GM15510 (cell line): ENCODE results near the gene STRIP1.

Experiments used
- POLR2A ChIP-seq: IDR thresholded peaks from 3 replicates; pipeline ENCODE4 v1.6.1; 2011; ENCODE audit warnings: borderline replicate concordance; ENCODE audit not compliant: insufficient read length; ENCODE audit errors: extremely low read depth

STRIP1 gene

GRCh38 chr1:110057963-110058518 lies 23.6 kb downstream of the STRIP1 start:
- TF ChIP-seq POLR2A, result no peak

GRCh38 chr1:110058591-110058990 lies 24.2 kb downstream of the STRIP1 start:
- TF ChIP-seq POLR2A, result no peak

DNA sequence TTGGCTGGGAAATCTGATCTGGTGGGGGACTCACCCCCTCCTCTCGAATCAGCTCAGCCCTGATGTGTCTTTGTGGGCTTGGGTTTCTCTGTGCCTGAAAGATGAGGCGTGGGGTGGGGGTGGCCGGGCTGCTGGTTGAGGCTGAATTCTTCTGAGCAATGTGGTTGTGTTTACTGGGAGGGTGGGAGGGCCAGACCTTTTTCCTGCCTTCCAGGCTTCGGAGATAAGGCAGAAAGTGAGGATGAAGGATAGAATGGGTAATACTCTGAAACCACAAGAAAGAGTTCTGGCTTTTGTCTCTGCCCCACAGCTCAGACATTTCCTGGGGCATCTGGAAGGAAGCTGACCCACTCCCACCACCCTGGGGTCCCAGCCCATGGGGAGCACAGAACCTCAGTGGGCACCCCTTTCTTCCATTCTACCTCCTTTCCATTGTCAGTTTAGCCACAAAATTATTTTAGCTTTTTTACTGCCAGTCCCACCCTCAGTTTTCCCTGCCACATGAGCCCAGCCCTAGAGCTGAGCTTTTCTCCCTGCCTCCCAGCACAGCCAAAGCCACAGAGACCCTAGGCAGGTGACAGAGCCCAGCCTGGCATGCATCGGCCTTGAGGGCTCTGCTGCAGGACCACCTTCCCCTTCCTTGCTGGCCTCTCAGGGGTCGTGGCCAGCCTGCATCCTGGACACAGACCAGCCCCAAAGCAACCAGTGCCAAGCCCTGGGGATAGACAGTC lies 24.9 kb downstream of the STRIP1 start:
- TF ChIP-seq POLR2A, result no peak

- TF ChIP-seq POLR2A, result no peak
These were observed 25.7 kb downstream of the STRIP1 start for GRCh38 chr1:110060034-110060661.

DNA sequence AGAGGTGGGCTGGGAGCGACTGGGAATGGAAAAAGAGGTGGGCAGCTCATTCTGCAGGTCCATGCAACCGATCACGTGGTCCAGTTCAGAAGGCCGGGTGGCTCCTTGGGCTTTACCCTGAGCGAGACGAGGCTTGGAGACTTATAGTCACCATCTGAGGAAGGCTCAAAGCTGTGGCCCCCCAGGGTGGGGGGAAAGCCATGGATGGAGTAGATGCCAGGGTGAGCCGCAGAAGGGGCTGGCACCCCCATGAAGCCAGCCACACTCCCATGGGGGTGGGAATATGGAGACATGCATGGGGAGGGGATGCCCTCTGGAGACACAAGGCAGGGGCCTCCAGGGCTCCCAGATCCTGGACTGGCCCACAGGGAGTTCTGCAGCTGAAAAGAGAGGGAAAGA lies 26.2 kb downstream of the STRIP1 start:
- TF ChIP-seq POLR2A, result no peak

- TF ChIP-seq POLR2A, result no peak
These were observed 26.9 kb downstream of the STRIP1 start for GRCh38 chr1:110061341-110061740.

GRCh38 chr1:110062612-110063011 lies 28.2 kb downstream of the STRIP1 start:
- no peak for TF ChIP-seq POLR2A

DNA sequence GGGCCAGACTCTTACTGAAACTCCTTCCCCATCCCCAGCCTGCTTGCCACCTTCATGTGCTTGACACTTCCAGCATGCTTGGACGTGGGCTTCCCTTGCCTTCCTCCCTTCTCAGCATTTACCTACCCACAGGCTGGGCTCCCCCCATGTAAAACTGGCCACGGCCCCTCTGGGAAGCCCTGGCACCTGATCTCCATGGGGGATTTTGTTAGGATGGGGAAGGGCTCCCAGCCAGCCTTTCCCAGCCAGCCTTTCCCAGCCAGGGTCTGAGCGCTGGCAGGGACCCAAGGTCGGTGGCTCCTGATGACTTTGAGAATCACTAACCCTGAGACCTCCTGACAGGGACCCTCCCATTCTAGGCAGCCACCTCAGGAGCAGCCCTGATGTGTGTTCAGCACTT lies 29.4 kb downstream of the STRIP1 start:
- no peak for TF ChIP-seq POLR2A

GRCh38 chr1:110064576-110065337 lies 30.3 kb downstream of the STRIP1 start:
- no peak for TF ChIP-seq POLR2A

DNA sequence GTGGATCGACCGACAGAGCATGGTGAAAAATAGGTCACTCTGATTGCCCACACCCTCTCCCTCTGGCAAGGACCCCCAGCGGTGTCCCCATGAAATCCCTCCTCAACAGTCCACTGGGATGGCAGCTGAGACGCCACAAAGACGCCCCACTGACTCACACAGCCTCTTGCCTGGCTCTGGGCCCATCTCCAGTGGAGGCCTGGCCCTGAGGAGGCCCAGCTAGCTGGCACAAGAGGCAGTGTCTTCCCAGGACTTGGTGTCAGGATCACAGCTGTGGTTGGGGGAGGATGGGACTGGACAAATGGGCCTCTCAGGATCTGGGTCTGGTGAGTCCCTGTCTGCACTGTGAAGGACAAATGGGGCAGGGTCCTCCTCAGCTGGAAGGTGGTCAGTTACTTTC lies 31.4 kb downstream of the STRIP1 start:
- TF ChIP-seq POLR2A, result no peak

- no peak for TF ChIP-seq POLR2A
These were observed 33.1 kb downstream of the STRIP1 start for GRCh38 chr1:110067479-110067892.

GRCh38 chr1:110067893-110068645 lies 33.6 kb downstream of the STRIP1 start:
- TF ChIP-seq POLR2A, result no peak

GRCh38 chr1:110068646-110069403 lies 34.4 kb downstream of the STRIP1 start:
- TF ChIP-seq POLR2A, result no peak

DNA sequence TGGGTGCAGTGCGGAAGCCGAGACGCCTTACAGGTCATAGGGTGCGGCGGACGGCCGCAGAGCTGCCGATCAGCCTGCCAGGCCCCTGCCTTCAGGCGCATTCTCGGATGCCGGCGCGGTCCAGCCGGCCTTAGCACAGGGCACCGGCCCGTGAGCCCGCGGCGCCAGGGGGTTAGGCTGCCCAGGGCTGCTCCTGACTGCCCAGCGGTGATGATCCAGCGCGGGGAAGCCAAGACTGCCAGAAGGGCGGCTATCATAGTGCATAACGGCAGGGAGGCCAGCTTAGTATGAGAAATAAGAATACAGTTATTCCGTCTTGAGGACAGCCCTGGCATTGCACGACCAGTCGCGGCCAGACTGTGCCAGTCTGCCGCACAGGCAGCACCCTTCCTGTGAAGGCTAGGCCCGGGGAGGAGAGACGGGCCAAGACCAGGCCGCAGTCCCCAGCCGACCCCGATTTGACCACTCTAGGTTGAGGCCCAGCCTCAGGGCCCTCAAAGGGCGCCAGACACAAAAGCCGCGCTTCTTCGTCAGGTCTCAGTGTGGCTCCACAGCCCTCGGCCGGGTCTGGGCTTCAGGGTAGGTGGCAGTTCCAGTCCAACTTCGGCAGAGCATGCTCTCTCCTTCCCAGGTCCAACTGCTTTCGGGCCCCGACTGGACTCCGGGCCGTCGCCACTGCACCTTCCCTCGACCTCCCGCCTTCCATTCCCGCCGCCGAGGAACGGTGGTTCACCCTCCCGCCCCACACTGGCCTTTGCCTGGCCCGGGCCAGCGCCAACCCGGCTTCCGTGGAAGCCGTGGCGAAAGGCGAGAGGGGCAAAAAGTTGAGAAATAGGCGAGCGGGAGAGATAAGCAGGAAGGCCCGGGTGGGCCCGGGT lies 35.2 kb downstream of the STRIP1 start:
- TF ChIP-seq POLR2A, result no peak

DNA sequence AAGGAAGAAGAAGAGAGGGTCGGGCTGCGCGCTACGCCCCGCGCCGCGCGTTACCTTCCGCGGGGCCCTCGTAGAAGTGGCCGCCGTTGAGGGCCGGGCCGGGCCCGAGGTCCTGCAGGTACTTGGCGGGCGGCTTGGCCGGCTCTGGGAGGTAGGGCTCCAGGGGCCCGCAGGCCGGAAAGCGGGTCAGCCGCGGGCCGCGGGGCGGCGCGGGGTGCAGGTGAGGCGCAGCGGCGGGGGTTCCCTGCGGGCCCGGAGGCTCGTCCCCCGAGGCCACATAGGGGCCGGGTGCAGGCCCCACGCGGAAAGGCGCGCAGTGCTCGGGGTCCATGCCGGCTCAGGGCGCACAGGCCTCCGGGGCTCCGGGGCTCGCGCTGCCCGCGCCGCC lies 35.9 kb downstream of the STRIP1 start:
- TF ChIP-seq POLR2A, result no peak
